ENCODE measurements around the gene CASQ2. TPM values are rescaled to one million over a fixed set of nuclear protein-coding genes. Genes with fewer than 3 reads are reported as not detected.

Gene CASQ2
- total RNA-seq, 1 donor from 2014 or later, result not detected

GRCh38 chr1:115654125-115654524 is 114.4 kb downstream of the CASQ2 start:
- Mint-ChIP-seq H3K36me3 (ENCODE audit: insufficient read depth) (peaks cover 11% of the 10 kb centered on the region), H3K27ac (peak overlapping the region; percentile 52), H3K4me3 (ENCODE audit: low read depth) (no peak overlapping the region), H3K27me3 (no peaks in the 10 kb centered on the region), H3K4me1 (ENCODE audit: low read depth) (peaks cover 17% of the 10 kb centered on the region), H3K9me3 (ENCODE audit: low read depth) (no peaks in the 10 kb centered on the region)
- TF ChIP-seq, protein P1, sequence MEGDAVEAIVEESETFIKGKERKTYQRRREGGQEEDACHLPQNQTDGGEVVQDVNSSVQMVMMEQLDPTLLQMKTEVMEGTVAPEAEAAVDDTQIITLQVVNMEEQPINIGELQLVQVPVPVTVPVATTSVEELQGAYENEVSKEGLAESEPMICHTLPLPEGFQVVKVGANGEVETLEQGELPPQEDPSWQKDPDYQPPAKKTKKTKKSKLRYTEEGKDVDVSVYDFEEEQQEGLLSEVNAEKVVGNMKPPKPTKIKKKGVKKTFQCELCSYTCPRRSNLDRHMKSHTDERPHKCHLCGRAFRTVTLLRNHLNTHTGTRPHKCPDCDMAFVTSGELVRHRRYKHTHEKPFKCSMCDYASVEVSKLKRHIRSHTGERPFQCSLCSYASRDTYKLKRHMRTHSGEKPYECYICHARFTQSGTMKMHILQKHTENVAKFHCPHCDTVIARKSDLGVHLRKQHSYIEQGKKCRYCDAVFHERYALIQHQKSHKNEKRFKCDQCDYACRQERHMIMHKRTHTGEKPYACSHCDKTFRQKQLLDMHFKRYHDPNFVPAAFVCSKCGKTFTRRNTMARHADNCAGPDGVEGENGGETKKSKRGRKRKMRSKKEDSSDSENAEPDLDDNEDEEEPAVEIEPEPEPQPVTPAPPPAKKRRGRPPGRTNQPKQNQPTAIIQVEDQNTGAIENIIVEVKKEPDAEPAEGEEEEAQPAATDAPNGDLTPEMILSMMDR (IDR thresholded peaks at IDR 0.05; ENCODE audit: unreplicated experiment), result no peak
- no peak for DNase-seq (ENCODE audit: low spot score, unreplicated experiment)

- no peak overlapping the region for H3K27ac Mint-ChIP-seq
- no peak for DNase-seq (ENCODE audit: low spot score, unreplicated experiment)
- H3K36me3 Mint-ChIP-seq (ENCODE audit: insufficient read depth), result peaks cover 11% of the 10 kb centered on the region
- TF ChIP-seq, protein P1 (IDR thresholded peaks at IDR 0.05; ENCODE audit: unreplicated experiment), result no peak
- no peaks in the 10 kb centered on the region for H3K27me3 Mint-ChIP-seq
- H3K4me1 Mint-ChIP-seq (ENCODE audit: low read depth), result peaks cover 17% of the 10 kb centered on the region
- no peak overlapping the region for H3K4me3 Mint-ChIP-seq (ENCODE audit: low read depth)
- H3K9me3 Mint-ChIP-seq (ENCODE audit: low read depth), result no peaks in the 10 kb centered on the region
These were observed 116.2 kb downstream of the CASQ2 start for GRCh38 chr1:115652236-115652788.

DNA sequence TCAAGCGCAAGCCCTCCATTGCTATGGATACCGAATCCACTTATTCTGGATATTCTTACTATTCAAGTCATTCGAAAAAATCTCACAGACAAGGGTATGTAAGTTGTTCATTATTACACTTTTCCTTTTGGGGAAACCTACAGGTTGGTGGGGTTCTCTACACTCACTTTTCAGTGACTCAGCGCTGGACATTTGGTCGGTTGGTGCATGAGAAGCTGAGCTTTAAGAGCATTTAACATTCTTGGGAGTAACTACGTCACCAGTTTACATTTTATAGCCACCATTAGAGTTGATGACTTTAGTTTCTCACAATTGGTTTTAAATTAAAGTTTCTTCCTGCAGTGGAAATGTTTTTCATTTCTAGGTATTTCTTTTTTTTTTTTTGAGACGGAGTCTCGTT is 117.1 kb downstream of the CASQ2 start:
- peak overlapping the region; percentile 10 for H3K4me3 Mint-ChIP-seq (ENCODE audit: low read depth)
- H3K4me1 Mint-ChIP-seq (ENCODE audit: low read depth), result peaks cover 14% of the 10 kb centered on the region
- DNase-seq (ENCODE audit: low spot score, unreplicated experiment), result no peak
- no peak overlapping the region for H3K27ac Mint-ChIP-seq
- no peaks in the 10 kb centered on the region for H3K9me3 Mint-ChIP-seq (ENCODE audit: low read depth)
- no peaks in the 10 kb centered on the region for H3K27me3 Mint-ChIP-seq
- TF ChIP-seq, protein P1 (IDR thresholded peaks at IDR 0.05; ENCODE audit: unreplicated experiment), result no peak
- H3K36me3 Mint-ChIP-seq (ENCODE audit: insufficient read depth), result peaks cover 9% of the 10 kb centered on the region

- Mint-ChIP-seq H3K36me3 (ENCODE audit: insufficient read depth) (peaks cover 9% of the 10 kb centered on the region), H3K4me3 (ENCODE audit: low read depth) (peak overlapping the region; percentile 10), H3K4me1 (ENCODE audit: low read depth) (peaks cover 17% of the 10 kb centered on the region), H3K9me3 (ENCODE audit: low read depth) (no peaks in the 10 kb centered on the region), H3K27me3 (no peaks in the 10 kb centered on the region), H3K27ac (no peak overlapping the region)
- TF ChIP-seq, protein P1 (IDR thresholded peaks at IDR 0.05; ENCODE audit: unreplicated experiment), result no peak
- DNase-seq (ENCODE audit: low spot score, unreplicated experiment), result no peak
These were observed 117.6 kb downstream of the CASQ2 start for GRCh38 chr1:115650961-115651360.

Other genes with a start within 250 kb of the CASQ2 start
- 22.9 and 25.8 TPM in 2 replicates for gene VANGL1, start 126.7 kb downstream of the CASQ2 start, total RNA-seq
- gene NHLH2, start 72.4 kb upstream of the CASQ2 start, total RNA-seq, result 0.20 and 0.29 TPM in 2 replicates
- gene SLC22A15, start 207.8 kb upstream of the CASQ2 start, total RNA-seq, result 4.6 and 5.3 TPM in 2 replicates